Measurements from ENCODE around the gene RAD52. TPM values are rescaled to one million over a fixed set of nuclear protein-coding genes. Genes with fewer than 3 reads are reported as not detected.

The RAD52 gene
- total RNA-seq, 1 donor from 2014 or later, result 21.2 TPM

DNA sequence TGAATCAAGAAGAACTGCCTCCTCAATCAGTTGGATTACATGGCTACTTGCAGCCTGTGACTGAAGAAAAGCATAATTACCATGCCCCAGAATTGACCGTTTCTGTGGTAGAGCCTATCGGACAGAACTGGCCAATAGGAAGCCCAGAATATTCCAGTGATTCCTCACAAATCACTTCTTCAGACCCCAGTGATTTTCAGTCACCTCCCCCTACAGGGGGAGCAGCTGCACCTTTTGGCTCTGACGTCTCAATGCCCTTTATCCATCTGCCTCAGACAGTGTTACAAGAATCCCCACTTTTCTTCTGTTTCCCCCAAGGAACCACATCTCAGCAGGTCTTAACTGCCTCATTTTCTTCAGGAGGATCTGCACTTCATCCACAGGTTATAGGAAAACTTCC lies 80.8 kb downstream of the RAD52 start:
- peaks cover 6% of the 10 kb centered on the region for H3K36me3 Mint-ChIP-seq (ENCODE audit: low read depth)
- H3K9me3 Mint-ChIP-seq, result no peaks in the 10 kb centered on the region
- H3K27ac Mint-ChIP-seq (ENCODE audit: unreplicated experiment), result no peak overlapping the region
- no peak for DNase-seq (ENCODE audit: low read depth, low spot score)
- H3K4me3 Mint-ChIP-seq, result no peak overlapping the region
- H3K27me3 Mint-ChIP-seq (ENCODE audit: low read depth), result no peaks in the 10 kb centered on the region
- no peak for TF ChIP-seq CTCF (conservative IDR thresholded peaks at IDR 0.05)
- no peaks in the 10 kb centered on the region for H3K4me1 Mint-ChIP-seq

DNA sequence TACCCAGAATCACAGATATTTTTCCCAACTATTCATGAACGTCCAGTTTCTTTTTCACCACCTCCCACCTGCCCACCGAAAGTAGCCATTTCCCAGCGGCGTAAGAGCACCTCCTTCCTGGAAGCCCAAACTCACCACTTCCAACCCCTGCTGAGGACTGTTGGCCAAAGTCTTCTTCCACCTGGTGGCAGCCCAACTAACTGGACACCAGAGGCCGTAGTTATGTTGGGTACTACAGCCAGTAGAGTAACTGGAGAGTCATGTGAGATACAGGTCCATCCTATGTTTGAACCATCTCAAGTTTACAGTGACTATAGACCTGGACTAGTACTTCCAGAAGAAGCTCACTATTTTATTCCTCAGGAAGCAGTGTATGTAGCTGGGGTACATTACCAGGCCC lies 81.6 kb downstream of the RAD52 start:
- Mint-ChIP-seq H3K9me3 (no peaks in the 10 kb centered on the region), H3K36me3 (ENCODE audit: low read depth) (peaks cover 6% of the 10 kb centered on the region), H3K4me1 (no peaks in the 10 kb centered on the region), H3K27ac (ENCODE audit: unreplicated experiment) (no peak overlapping the region), H3K27me3 (ENCODE audit: low read depth) (no peaks in the 10 kb centered on the region), H3K4me3 (no peak overlapping the region)
- no peak for DNase-seq (ENCODE audit: low read depth, low spot score)
- TF ChIP-seq CTCF (conservative IDR thresholded peaks at IDR 0.05), result no peak

DNA sequence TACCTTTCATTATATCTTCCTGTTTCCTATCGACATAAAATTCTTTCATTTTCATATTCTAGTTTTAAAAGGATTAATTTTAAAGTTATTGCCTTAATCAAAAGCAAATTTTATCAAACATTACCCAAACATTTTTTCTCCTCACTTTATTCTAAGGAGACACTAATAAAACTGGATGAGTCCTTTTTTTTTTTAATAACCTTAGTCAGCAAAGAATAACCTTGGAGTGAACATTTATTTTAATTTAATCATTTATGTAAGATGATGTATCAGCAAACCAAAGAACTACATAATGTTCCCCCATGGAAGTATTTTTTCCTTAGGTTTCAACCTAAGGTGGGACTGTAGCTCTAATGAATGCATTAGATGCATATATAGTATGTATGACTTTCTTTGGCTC lies 83.9 kb downstream of the RAD52 start:
- H3K4me3 Mint-ChIP-seq, result no peak overlapping the region
- TF ChIP-seq CTCF (conservative IDR thresholded peaks at IDR 0.05), result no peak
- no peaks in the 10 kb centered on the region for H3K27me3 Mint-ChIP-seq (ENCODE audit: low read depth)
- no peak for DNase-seq (ENCODE audit: low read depth, low spot score)
- H3K36me3 Mint-ChIP-seq (ENCODE audit: low read depth), result peaks cover 10% of the 10 kb centered on the region
- H3K9me3 Mint-ChIP-seq, result no peaks in the 10 kb centered on the region
- no peak overlapping the region for H3K27ac Mint-ChIP-seq (ENCODE audit: unreplicated experiment)
- no peaks in the 10 kb centered on the region for H3K4me1 Mint-ChIP-seq

- H3K36me3 Mint-ChIP-seq (ENCODE audit: low read depth), result peaks cover 10% of the 10 kb centered on the region
- no peak overlapping the region for H3K4me3 Mint-ChIP-seq
- H3K9me3 Mint-ChIP-seq, result no peaks in the 10 kb centered on the region
- no peaks in the 10 kb centered on the region for H3K4me1 Mint-ChIP-seq
- no peak for DNase-seq (ENCODE audit: low read depth, low spot score)
- TF ChIP-seq CTCF (conservative IDR thresholded peaks at IDR 0.05), result no peak
- no peak overlapping the region for H3K27ac Mint-ChIP-seq (ENCODE audit: unreplicated experiment)
- no peaks in the 10 kb centered on the region for H3K27me3 Mint-ChIP-seq (ENCODE audit: low read depth)
Observed at GRCh38 chr12:863285-863684, 86.2 kb downstream of the RAD52 start.

DNA sequence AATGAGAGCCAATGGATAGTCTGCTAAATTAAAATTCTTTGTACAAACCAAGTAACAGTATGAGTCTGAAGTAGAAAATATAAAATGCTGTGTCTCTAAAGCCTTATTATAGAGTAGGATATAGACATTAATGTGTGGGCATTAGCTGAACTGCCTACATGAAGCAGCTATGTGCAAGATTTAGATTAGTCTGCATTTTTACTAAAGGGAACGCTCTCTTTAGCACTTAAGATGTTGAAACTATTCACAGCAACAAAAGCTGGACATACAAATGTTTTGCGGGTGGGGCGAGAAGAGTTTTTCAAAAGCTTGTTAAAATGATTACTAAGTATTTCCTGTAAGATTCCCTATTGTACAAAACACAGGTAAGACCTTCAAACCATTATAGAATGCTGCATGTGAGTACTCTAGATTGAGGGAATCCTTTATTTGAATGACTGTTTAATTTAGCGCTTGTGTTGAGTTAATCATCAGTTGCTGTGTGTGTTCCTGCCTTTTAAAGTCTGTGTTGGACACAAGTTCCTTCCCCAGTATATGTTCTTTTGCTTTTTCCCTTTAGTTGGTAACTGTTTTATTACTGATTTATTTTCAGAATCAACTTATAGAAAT lies 87.1 kb downstream of the RAD52 start:
- H3K9me3 Mint-ChIP-seq, result no peaks in the 10 kb centered on the region
- no peak for DNase-seq (ENCODE audit: low read depth, low spot score)
- peaks cover 6% of the 10 kb centered on the region for H3K36me3 Mint-ChIP-seq (ENCODE audit: low read depth)
- H3K27me3 Mint-ChIP-seq (ENCODE audit: low read depth), result no peaks in the 10 kb centered on the region
- TF ChIP-seq CTCF (conservative IDR thresholded peaks at IDR 0.05), result no peak
- no peak overlapping the region for H3K27ac Mint-ChIP-seq (ENCODE audit: unreplicated experiment)
- H3K4me1 Mint-ChIP-seq, result peaks cover 4% of the 10 kb centered on the region
- H3K4me3 Mint-ChIP-seq, result no peak overlapping the region

Other genes with a start within 250 kb of the RAD52 start
- gene WNK1, start 197.1 kb downstream of the RAD52 start, total RNA-seq, result 155 and 166 TPM in 2 replicates
- 37.9 and 38.9 TPM in 2 replicates for gene ERC1, start 41.5 kb upstream of the RAD52 start, total RNA-seq

Data from neural crest cell (in vitro differentiated cells).